Lower leg skin (tissue), 3 donors: ENCODE measurements around the gene CMSS1.

Experiments used
- CTCF ChIP-seq, 3 donors: fragments of 450-650 bp; IDR thresholded peaks; one replicate each; pipeline ENCODE4 v1.5.1; 2016; ENCODE audit warnings: antibody characterized with exemption in 3 of 3, mild to moderate bottlenecking in 3 of 3, moderate library complexity in 2 of 3
- POLR2A ChIP-seq, 2 donors: fragments of 450-650 bp; IDR thresholded peaks; one replicate each; pipeline ENCODE4 v1.6.1; 2016 to 2017; ENCODE audit warnings: antibody characterized with exemption in 2 of 2, mild to moderate bottlenecking in 1 of 2, moderate library complexity in 1 of 2

GRCh38 chr3:100062665-100063064 is 245.0 kb downstream of the CMSS1 start:
- TF ChIP-seq CTCF (IDR thresholded peaks at IDR 0.05) (no peak), POLR2A (IDR thresholded peaks at IDR 0.05) (no peak)
